Measurements from ENCODE around the gene P2RY8.

- no peak for TF ChIP-seq CTCF (IDR thresholded peaks at IDR 0.05 in 2 of 3, conservative IDR thresholded peaks at IDR 0.05 in 1 of 3; ENCODE audit: borderline replicate concordance in 1 of 3, insufficient read depth in 1 of 3, low read depth in 2 of 3, low read length in 2 of 3)
- TF ChIP-seq POLR2A (IDR thresholded peaks at IDR 0.05; ENCODE audit: borderline replicate concordance, extremely low read depth, insufficient read depth, insufficient read length) = no peak
- TF ChIP-seq FOSL1 (IDR thresholded peaks at IDR 0.05; ENCODE audit: low read depth) = no peak
- no peak for TF ChIP-seq MAX (IDR thresholded peaks at IDR 0.05)
- TF ChIP-seq POLR2AphosphoS5 (IDR thresholded peaks at IDR 0.05; ENCODE audit: low read depth, low read length) = no peak
- TF ChIP-seq SRF (IDR thresholded peaks at IDR 0.05; ENCODE audit: low read depth) = no peak
- no peak for TF ChIP-seq ATF3 (IDR thresholded peaks at IDR 0.05)
- no peak for TF ChIP-seq SP1 (IDR thresholded peaks at IDR 0.05; ENCODE audit: low read depth)
- TF ChIP-seq CEBPB (IDR thresholded peaks at IDR 0.05; ENCODE audit: low read depth) = no peak
- TF ChIP-seq ZBTB33 (IDR thresholded peaks at IDR 0.05; ENCODE audit: extremely low read depth, insufficient replicate concordance, low read length) = no peak
- no peak for TF ChIP-seq ZFX (IDR thresholded peaks at IDR 0.05)
Measured at GRCh38 chrX:1554469-1555210, 17.7 kb upstream of the P2RY8 start.

Measured in HCT116 (cell line).